Central memory CD8-positive, alpha-beta T cell (primary cell): ENCODE measurements around the gene OST4.
A peak's percentile ranks its signal among the peaks of the same experiment; 100 is the strongest.
"Not testable (repeated sequence)": the region's sequence is repeated elsewhere in the genome, so short reads cannot be mapped to it uniquely, and the experiment has no call there.

Experiments used
- ATAC-seq: fragments of 150-1000 bp; cut with Tn5 transposase; replicated peaks from 2 replicates; pipeline ENCODE4 v1.10.0; 2022; ENCODE audit warnings: mild to moderate bottlenecking, moderate FRiP score, moderate number of reproducible peaks; ENCODE audit not compliant: poor library complexity, severe bottlenecking; ENCODE audit errors: extremely low read depth
- DNase-seq, 2 donors: peaks; one replicate each; pipeline ENCODE4 v3.0.0; 2021; ENCODE audit warnings: low spot score in 2 of 2
- H3K27ac Mint-ChIP-seq: one replicate; pipeline ENCODE4 v1.8.0; 2022; ENCODE audit warnings: low read depth, mild to moderate bottlenecking, moderate library complexity, mixed read lengths
- H3K27me3 Mint-ChIP-seq: one replicate; pipeline ENCODE4 v1.8.0; 2022; ENCODE audit warnings: mixed read lengths
- H3K36me3 Mint-ChIP-seq: one replicate; pipeline ENCODE4 v1.8.0; 2022; ENCODE audit warnings: mild to moderate bottlenecking, moderate library complexity, mixed read lengths; ENCODE audit not compliant: insufficient read depth
- H3K4me1 Mint-ChIP-seq: one replicate; pipeline ENCODE4 v1.8.0; 2022; ENCODE audit warnings: mixed read lengths
- H3K4me3 Mint-ChIP-seq: one replicate; pipeline ENCODE4 v1.8.0; 2022; ENCODE audit warnings: mild to moderate bottlenecking, moderate library complexity, mixed read lengths
- H3K9me3 Mint-ChIP-seq: one replicate; pipeline ENCODE4 v1.8.0; 2022; ENCODE audit warnings: mixed read lengths

Gene OST4

GRCh38 chr2:27071277-27071989, at the start of gene OST4:
Gene OST4, minus strand, starts transcription at chr2:27071654.
- Mint-ChIP-seq H3K27me3 (no peaks in the 10 kb centered on the region), H3K4me1 (peaks cover 68% of the 10 kb centered on the region), H3K4me3 (peak within 1 kb of the TSS; percentile 96), H3K9me3 (no peaks in the 10 kb centered on the region), H3K36me3 (peaks cover 23% of the 10 kb centered on the region), H3K27ac (peak within 1 kb of the TSS; percentile 94)
- peak; percentile 94 for ATAC-seq
- DNase-seq, result peak; percentile 78 to 79

GRCh38 chr2:27119330-27119670, 47.8 kb upstream of the OST4 start:
- H3K36me3 Mint-ChIP-seq, H3K27ac Mint-ChIP-seq, ATAC-seq, H3K9me3 Mint-ChIP-seq, DNase-seq: not testable (repeated sequence)
- H3K27me3 Mint-ChIP-seq, result peaks cover 50% of the 10 kb centered on the region
- peaks cover 12% of the 10 kb centered on the region for H3K4me1 Mint-ChIP-seq
- H3K4me3 Mint-ChIP-seq, result peak overlapping the region; percentile 58

GRCh38 chr2:27118525-27119329, 47.3 kb upstream of the OST4 start, which contains the start of gene CGREF1:
Gene CGREF1, minus strand, starts transcription at chr2:27119128. Its CDS starts 14,762 bp downstream, at chr2:27104366.
- peak within 1 kb of the TSS; percentile 58 for H3K4me3 Mint-ChIP-seq
- peaks cover 8% of the 10 kb centered on the region for H3K36me3 Mint-ChIP-seq
- peaks cover 12% of the 10 kb centered on the region for H3K4me1 Mint-ChIP-seq
- H3K27ac Mint-ChIP-seq, result no peak within 1 kb of the TSS
- H3K27me3 Mint-ChIP-seq, result peaks cover 50% of the 10 kb centered on the region
- ATAC-seq (no peak), DNase-seq (no peak)
- no peaks in the 10 kb centered on the region for H3K9me3 Mint-ChIP-seq

GRCh38 chr2:27117995-27118524, 46.6 kb upstream of the OST4 start:
- H3K27me3 Mint-ChIP-seq, result peaks cover 50% of the 10 kb centered on the region
- H3K27ac Mint-ChIP-seq, result no peak overlapping the region
- ATAC-seq (no peak), DNase-seq (no peak)
- H3K36me3 Mint-ChIP-seq, result peaks cover 8% of the 10 kb centered on the region
- peaks cover 8% of the 10 kb centered on the region for H3K4me1 Mint-ChIP-seq
- H3K4me3 Mint-ChIP-seq, result no peak overlapping the region
- H3K9me3 Mint-ChIP-seq, result no peaks in the 10 kb centered on the region

- Mint-ChIP-seq H3K27me3 (peaks cover 50% of the 10 kb centered on the region), H3K36me3 (peaks cover 5% of the 10 kb centered on the region), H3K27ac (no peak overlapping the region), H3K9me3 (no peaks in the 10 kb centered on the region), H3K4me1 (no peaks in the 10 kb centered on the region), H3K4me3 (no peak overlapping the region)
- DNase-seq (no peak), ATAC-seq (no peak)
These were observed 44.1 kb upstream of the OST4 start for GRCh38 chr2:27115519-27115918.

GRCh38 chr2:27111392-27112078, 40.1 kb upstream of the OST4 start:
- not testable (repeated sequence) for DNase-seq, H3K36me3 Mint-ChIP-seq, H3K4me1 Mint-ChIP-seq, H3K27ac Mint-ChIP-seq, H3K9me3 Mint-ChIP-seq, ATAC-seq, H3K4me3 Mint-ChIP-seq
- H3K27me3 Mint-ChIP-seq, result peaks cover 20% of the 10 kb centered on the region

GRCh38 chr2:27110603-27111352, 39.3 kb upstream of the OST4 start:
- H3K4me1 Mint-ChIP-seq, H3K27ac Mint-ChIP-seq, H3K9me3 Mint-ChIP-seq, H3K4me3 Mint-ChIP-seq, H3K36me3 Mint-ChIP-seq, ATAC-seq, DNase-seq: not testable (repeated sequence)
- peaks cover 24% of the 10 kb centered on the region for H3K27me3 Mint-ChIP-seq

- H3K36me3 Mint-ChIP-seq, result no peaks in the 10 kb centered on the region
- ATAC-seq (no peak), DNase-seq (no peak)
- no peaks in the 10 kb centered on the region for H3K9me3 Mint-ChIP-seq
- peaks cover 31% of the 10 kb centered on the region for H3K27me3 Mint-ChIP-seq
- no peaks in the 10 kb centered on the region for H3K4me1 Mint-ChIP-seq
- no peak overlapping the region for H3K27ac Mint-ChIP-seq
- H3K4me3 Mint-ChIP-seq, result no peak overlapping the region
These were observed 37.6 kb upstream of the OST4 start for GRCh38 chr2:27109083-27109482.

GRCh38 chr2:27108221-27108620, 36.8 kb upstream of the OST4 start:
- Mint-ChIP-seq H3K36me3 (no peaks in the 10 kb centered on the region), H3K4me1 (no peaks in the 10 kb centered on the region), H3K9me3 (no peaks in the 10 kb centered on the region), H3K4me3 (no peak overlapping the region), H3K27me3 (peaks cover 33% of the 10 kb centered on the region), H3K27ac (no peak overlapping the region)
- ATAC-seq (no peak), DNase-seq (no peak)

- ATAC-seq, result no peak
- no peak for DNase-seq
- H3K4me1 Mint-ChIP-seq, result no peaks in the 10 kb centered on the region
- H3K9me3 Mint-ChIP-seq, result no peaks in the 10 kb centered on the region
- H3K27me3 Mint-ChIP-seq, result peaks cover 33% of the 10 kb centered on the region
- H3K4me3 Mint-ChIP-seq, result no peak overlapping the region
- H3K27ac Mint-ChIP-seq, result no peak overlapping the region
- H3K36me3 Mint-ChIP-seq, result no peaks in the 10 kb centered on the region
These were observed 34.5 kb upstream of the OST4 start for GRCh38 chr2:27105981-27106380.

- no peaks in the 10 kb centered on the region for H3K9me3 Mint-ChIP-seq
- peaks cover 33% of the 10 kb centered on the region for H3K27me3 Mint-ChIP-seq
- no peak overlapping the region for H3K27ac Mint-ChIP-seq
- ATAC-seq, result no peak
- H3K4me3 Mint-ChIP-seq, result no peak overlapping the region
- H3K4me1 Mint-ChIP-seq, result no peaks in the 10 kb centered on the region
- peaks cover 2% of the 10 kb centered on the region for H3K36me3 Mint-ChIP-seq
- no peak for DNase-seq
These were observed 30.9 kb upstream of the OST4 start for GRCh38 chr2:27102329-27102728.

- Mint-ChIP-seq H3K4me1 (peaks cover 15% of the 10 kb centered on the region), H3K27me3 (peaks cover 12% of the 10 kb centered on the region), H3K4me3 (no peak overlapping the region), H3K27ac (no peak overlapping the region), H3K36me3 (peaks cover 4% of the 10 kb centered on the region), H3K9me3 (no peaks in the 10 kb centered on the region)
- no peak for ATAC-seq
- DNase-seq, result no peak
These were observed 28.6 kb upstream of the OST4 start for GRCh38 chr2:27100036-27100435.
